ENCODE measurements around the gene KIF13A. TPM values are rescaled to one million over a fixed set of nuclear protein-coding genes. Genes with fewer than 3 reads are reported as not detected.

Gene KIF13A
- total and polyA plus RNA-seq, 9 of the 15 experiments (the other 6 are each of a cell fraction or from before 2014, with no cell fraction given), result 3.6 to 44.3 (median 29.7) TPM

GRCh38 chr6:18031680-18032256 lies 44.3 kb upstream of the KIF13A start:
- no peak overlapping the region for H3K27ac ChIP-seq (ENCODE audit: extremely low read depth, low read depth, low read length)
- POLR2A ChIA-PET, result no interaction called here
- H3K9me3 ChIP-seq (replicated peaks; ENCODE audit: control insufficient read depth, insufficient read depth, low read depth, low read length), result no peaks in the 10 kb centered on the region
- CTCF ChIA-PET (ENCODE audit: low intra/inter-chr PET ratio), result no interaction called here
- ATAC-seq, result no peak
- no peak overlapping the region for H2AFZ ChIP-seq (ENCODE audit: low read depth, low read length)
- WGBS (ENCODE audit: insufficient coverage, low coverage, missing lambda C conversion rate), result 70% methylated on average over 2 of the region's 2 CpGs
- intact Hi-C loops (cut with micrococcal nuclease) (no loop called here), in situ Hi-C loops (cut with MboI) (no loop called here)
- H3K27me3 ChIP-seq (ENCODE audit: control insufficient read depth in 2 of 2, insufficient read depth in 2 of 2, low read length in 2 of 2), result no peaks in the 10 kb centered on the region
- no peak for FAIRE-seq
- H3K79me2 ChIP-seq (ENCODE audit: control insufficient read depth, insufficient read depth, low read length), result no peaks in the 10 kb centered on the region
- no peaks in the 10 kb centered on the region for H3K9me1 ChIP-seq (ENCODE audit: control insufficient read depth, insufficient read depth, low read length)
- H3K4me2 ChIP-seq (ENCODE audit: insufficient read depth, low read length), result no peak overlapping the region
- no peak overlapping the region for H3K9ac ChIP-seq (ENCODE audit: insufficient read depth in 1 of 2, low read depth in 2 of 2, low read length in 2 of 2)
- H4K20me1 ChIP-seq (replicated peaks; ENCODE audit: control insufficient read depth, insufficient read depth, low read length), result no peaks in the 10 kb centered on the region
- DNase-seq (ENCODE audit: extremely low read depth in 1 of 4, low spot score in 3 of 4), result no peak
- TF ChIP-seq MAFF (IDR thresholded peaks at IDR 0.05; ENCODE audit: low read length) (peak; percentile 83), GMEB1 (CRISPR knock-in tag; IDR thresholded peaks at IDR 0.05) (no peak), ZFX (CRISPR knock-in tag; IDR thresholded peaks at IDR 0.05) (no peak), ZNF316 (IDR thresholded peaks at IDR 0.05) (peak; percentile 85), ZBTB33 (CRISPR knock-in tag; IDR thresholded peaks at IDR 0.05) (peak; percentile 48; the same call in 1 of the 2 replicates), RBM25 (IDR thresholded peaks at IDR 0.05; ENCODE audit: low read depth, low read length, severe bottlenecking) (peak; percentile 65), MAFG (tag; conservative IDR thresholded peaks at IDR 0.05) (peak; percentile 81), HMGXB4 (CRISPR knock-in tag; IDR thresholded peaks at IDR 0.05) (no peak), C11orf30 (IDR thresholded peaks at IDR 0.05; ENCODE audit: low read depth) (peak; percentile 80), ZNF146 (CRISPR knock-in tag; IDR thresholded peaks at IDR 0.05; ENCODE audit: unreplicated experiment) (peak; percentile 83), NFE2 (IDR thresholded peaks at IDR 0.05; ENCODE audit: low read depth) (peak; percentile 88), BCOR (IDR thresholded peaks at IDR 0.05) (peak; percentile 21; the same call in 1 of the 2 replicates), MAFK (IDR thresholded peaks at IDR 0.05; ENCODE audit: low read length) (peak; percentile 74), ZC3H11A (IDR thresholded peaks at IDR 0.05; ENCODE audit: low read depth, low read length) (no peak), NFE2L1 (tag; IDR thresholded peaks at IDR 0.05; ENCODE audit: borderline replicate concordance, low read depth) (peak; percentile 65; the same call in 1 of the 2 replicates)
- no TSS peak for BruUV-seq (replicated peaks)
- no peaks in the 10 kb centered on the region for H3K36me3 ChIP-seq (ENCODE audit: control insufficient read depth, insufficient read depth, low read length)
- H3K4me1 ChIP-seq (replicated peaks in 1 of 2; ENCODE audit: control insufficient read depth in 2 of 2, insufficient read depth in 2 of 2, low read length in 2 of 2), result peaks cover 8 to 12% of the 10 kb centered on the region in 2 experiments; a peak in 3 of 5 replicates
- no peak overlapping the region for H3K4me3 ChIP-seq
